Cardiac fibroblast (primary cell): ENCODE data around the gene CDSN.

Experiments used
- DNase-seq, 2 donors: peaks; one replicate each; pipeline versions ENCODE4 v3.0.0 to v3.0.0-alpha.2; 2010; ENCODE audit warnings: low read depth in 2 of 2
- H3K4me3 ChIP-seq, 2 donors: replicated peaks in 1 of 2; 1 replicate in 1 of 2; 2 replicates in 1 of 2; pipeline ENCODE4 v1.5.1; 2011; ENCODE audit warnings: low read depth in 2 of 2, low read length in 2 of 2, mild to moderate bottlenecking in 2 of 2, moderate library complexity in 1 of 2
- TF ChIP-seq, protein P1 (sequence below): IDR thresholded peaks from one replicate; pipeline ENCODE4 v1.5.1; 2011; ENCODE audit warnings: low read depth, mild to moderate bottlenecking, low read length, inconsistent platforms

Gene CDSN

DNA sequence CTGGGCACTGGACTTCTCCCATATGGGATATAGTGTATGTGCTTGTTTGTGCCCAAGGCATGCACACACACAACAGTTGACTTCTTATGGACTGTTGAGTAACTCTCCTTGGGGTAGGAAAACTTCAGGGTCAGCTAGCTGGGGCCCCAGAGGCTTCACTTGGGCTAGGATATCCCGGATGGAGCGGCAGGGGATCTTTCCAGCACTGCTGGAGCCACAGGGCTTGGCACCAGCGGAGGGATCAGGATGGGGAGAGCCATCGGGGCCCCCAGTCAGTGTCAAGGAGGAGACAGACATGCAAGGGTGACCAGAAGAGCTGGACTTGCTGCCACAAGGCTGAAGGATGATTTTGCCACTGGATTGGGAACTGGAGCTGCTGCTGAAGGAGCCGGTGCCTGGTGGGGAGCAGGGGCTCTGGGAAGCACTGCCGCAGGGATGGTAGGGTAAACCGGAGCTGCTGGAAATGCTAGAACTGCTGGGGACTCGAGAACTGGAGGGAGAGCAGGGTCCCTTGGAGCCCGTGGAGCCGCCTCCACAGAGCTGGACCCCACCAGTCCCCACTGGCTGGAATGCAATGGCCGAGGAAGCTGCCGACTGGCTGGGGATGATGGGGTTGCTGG is 4.2 kb downstream of the CDSN start:
- no peak overlapping the region for H3K4me3 ChIP-seq
- no peak for DNase-seq
- TF ChIP-seq, protein P1, sequence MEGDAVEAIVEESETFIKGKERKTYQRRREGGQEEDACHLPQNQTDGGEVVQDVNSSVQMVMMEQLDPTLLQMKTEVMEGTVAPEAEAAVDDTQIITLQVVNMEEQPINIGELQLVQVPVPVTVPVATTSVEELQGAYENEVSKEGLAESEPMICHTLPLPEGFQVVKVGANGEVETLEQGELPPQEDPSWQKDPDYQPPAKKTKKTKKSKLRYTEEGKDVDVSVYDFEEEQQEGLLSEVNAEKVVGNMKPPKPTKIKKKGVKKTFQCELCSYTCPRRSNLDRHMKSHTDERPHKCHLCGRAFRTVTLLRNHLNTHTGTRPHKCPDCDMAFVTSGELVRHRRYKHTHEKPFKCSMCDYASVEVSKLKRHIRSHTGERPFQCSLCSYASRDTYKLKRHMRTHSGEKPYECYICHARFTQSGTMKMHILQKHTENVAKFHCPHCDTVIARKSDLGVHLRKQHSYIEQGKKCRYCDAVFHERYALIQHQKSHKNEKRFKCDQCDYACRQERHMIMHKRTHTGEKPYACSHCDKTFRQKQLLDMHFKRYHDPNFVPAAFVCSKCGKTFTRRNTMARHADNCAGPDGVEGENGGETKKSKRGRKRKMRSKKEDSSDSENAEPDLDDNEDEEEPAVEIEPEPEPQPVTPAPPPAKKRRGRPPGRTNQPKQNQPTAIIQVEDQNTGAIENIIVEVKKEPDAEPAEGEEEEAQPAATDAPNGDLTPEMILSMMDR, result no peak

DNA sequence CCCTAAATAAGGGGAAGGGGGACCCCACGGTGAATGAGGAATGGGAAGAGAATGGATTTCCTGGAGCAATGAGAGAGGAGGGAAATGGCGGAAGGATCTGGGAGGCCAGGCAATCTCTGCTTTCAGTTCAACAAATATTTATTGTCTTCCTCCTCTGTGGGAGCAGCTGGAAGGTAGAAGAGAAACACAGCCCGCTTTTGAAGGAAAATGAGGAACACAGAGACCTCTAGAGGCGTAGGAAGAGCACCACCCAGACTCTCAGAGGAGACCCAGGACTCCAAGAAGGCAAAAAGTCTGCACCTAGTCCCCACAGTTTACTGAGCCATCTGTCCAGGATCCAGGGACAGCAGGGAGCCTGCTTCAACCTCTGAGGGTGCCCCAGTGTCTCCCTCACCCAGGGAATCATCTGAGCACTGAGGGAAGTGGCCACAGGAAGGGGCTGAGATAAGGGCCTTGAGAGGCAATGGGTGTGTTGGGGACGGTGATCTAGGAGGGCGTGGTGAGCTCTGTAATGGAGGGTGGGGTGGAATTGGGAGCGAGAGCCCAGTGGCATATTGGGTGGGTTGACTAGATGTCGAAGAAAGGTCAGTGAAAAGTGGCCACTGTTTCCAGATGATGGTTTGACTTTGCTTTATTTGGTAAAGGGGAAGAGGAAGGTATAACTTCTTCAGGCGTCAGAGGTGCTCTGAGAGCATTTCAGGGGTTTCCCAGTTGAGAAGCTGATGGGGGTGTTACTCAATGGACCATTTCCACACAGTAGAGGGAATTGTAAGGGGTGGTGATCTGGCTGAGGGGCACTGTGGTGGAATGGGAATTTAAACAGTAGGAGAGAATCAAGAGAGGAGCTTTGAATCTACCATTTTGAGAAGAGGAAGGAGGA is 5.0 kb downstream of the CDSN start:
- TF ChIP-seq, protein P1, result peak; percentile 29
- peak overlapping the region; percentile 27 to 39 for H3K4me3 ChIP-seq
- peak; percentile 68 to 76 for DNase-seq

DNA sequence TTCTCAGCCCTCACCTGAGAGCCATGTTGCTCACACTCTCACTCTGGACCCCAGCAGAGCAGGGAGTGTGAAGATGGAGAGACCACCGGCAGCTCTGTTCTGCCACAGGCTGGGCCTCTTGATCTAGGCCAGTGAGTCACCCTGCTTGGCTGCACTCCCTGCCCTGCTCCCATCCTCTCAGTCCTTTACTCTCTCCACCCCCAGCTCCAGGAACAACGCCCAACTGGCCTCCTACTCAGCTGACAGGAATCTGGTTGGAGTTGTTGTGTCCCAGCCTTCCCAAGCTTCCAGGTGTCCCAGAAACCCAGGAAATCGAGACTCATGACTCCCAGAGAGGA is 5.7 kb downstream of the CDSN start, which contains the start of gene PSORS1C1:
PSORS1C1 (plus strand) TSS at position 260 of the 338 bp plus-strand sequence. CDS start 14,833 bp downstream, outside the sequence.
- TF ChIP-seq, protein P1, result no peak
- peak within 1 kb of the TSS; percentile 27 to 39 for H3K4me3 ChIP-seq
- peak; percentile 93 to 94 for DNase-seq

DNA sequence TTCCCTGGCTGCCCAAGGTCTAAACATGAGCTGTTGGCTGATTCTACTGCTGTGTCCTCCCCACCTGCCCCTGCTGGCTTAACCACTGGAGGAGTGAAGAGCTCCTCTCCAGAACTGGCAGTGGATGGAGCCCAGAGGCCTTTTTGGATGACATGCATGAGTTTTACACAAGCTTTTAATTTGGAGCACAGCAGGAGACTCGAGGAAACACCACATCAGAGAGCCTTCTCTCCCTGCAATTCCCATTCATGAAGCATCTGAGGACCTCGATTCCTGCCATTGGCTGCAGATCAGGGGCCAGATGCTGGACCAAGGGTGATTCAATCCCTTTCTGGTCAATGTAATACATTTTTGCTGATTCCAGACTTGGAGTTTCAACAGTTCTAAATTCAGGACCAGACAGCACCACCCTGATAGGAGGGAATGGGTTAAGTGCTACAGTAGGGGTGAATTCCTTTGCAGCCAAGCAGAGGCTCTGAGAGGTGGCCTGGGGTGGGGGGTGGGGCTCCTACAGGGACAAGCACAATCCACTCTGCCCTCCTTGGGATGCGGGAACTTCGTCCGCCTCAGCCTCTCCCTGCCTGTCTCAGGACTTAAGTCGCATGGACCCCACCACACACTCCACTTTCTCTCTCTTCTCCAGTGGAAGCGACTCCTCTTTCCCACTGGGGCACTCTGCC is 6.2 kb downstream of the CDSN start:
- peak overlapping the region in 1 of 2 donors; percentile 39 for H3K4me3 ChIP-seq
- TF ChIP-seq, protein P1, result no peak
- DNase-seq, result peak; percentile 19 to 47

DNA sequence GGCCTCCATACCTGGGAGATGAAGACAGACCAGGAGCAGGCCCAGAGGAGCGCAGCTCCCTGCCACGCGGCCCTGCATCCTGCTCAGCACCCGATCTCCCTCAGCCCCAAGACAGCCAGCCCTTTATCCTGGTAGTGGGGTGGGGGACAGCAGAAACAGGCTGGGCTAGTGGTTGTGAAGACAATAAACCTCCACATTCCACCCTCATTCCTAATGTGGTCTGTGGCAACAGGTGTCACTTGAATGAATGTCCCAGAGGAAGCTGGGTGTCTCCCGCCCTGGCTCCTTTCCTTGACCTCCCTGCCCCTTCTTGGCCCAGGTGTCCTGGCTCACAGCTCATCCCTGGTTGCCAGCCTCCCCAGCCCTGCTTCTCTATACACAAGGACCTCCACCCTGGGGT is 7.8 kb downstream of the CDSN start, which contains the start of gene C6orf15:
C6orf15 (minus strand) TSS at position 98 of the 400 bp plus-strand sequence; CDS start at position 78, 20 bp downstream.
- TF ChIP-seq, protein P1, result no peak
- no peak for DNase-seq
- no peak within 1 kb of the TSS for H3K4me3 ChIP-seq

DNA sequence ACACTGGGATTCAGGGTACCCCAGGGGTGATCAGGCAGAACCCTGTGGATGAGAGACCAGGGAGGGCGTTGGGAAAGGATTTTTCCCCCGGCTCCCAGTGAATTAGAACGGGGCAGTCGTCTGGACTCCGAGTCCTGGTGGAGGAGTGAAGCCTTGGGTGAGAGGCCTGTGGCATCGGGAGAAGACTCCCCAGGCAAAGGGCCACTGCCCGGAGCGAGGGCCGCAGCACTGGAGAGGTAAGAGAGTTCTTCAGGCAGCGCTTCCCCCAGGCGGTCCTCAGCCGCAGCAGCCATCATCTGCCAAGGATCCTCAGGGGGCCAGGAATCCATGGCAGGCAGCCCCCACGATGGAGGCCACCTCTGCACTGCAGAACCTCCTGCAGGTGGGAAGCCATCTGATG is 8.5 kb downstream of the CDSN start:
- no peak overlapping the region for H3K4me3 ChIP-seq
- TF ChIP-seq, protein P1, result no peak
- DNase-seq, result no peak
